SU-DHL-6 (cell line): Measurements from ENCODE around the gene LRRC2.

Experiments
- H2AFZ ChIP-seq: fragments of 200-600 bp; sonication (generic); 2 replicates; pipeline ENCODE4 v1.6.1; 2014; ENCODE audit warnings: low read depth, mild to moderate bottlenecking, moderate library complexity, mixed read lengths, antibody characterized with exemption, low read length; ENCODE audit not compliant: severe bottlenecking
- H3F3A ChIP-seq: fragments of 200-600 bp; shearing (Covaris generic); 2 replicates; pipeline ENCODE4 v1.6.0; 2016; ENCODE audit warnings: antibody characterized with exemption, mild to moderate bottlenecking; ENCODE audit not compliant: insufficient read depth
- H3K27ac ChIP-seq: fragments of 200-600 bp; sonication (generic); 2 replicates; pipeline ENCODE4 v1.5.1; 2016; ENCODE audit warnings: low read depth, mild to moderate bottlenecking, low read length, moderate library complexity, mixed read lengths
- H3K27me3 ChIP-seq: fragments of 200-600 bp; sonication (generic), shearing (Covaris generic); 2 replicates; pipeline ENCODE4 v1.6.0; 2014; ENCODE audit warnings: mild to moderate bottlenecking, low read length
- H3K36me3 ChIP-seq: fragments of 200-600 bp; sonication (generic); 2 replicates; pipeline ENCODE4 v1.6.1; 2014; ENCODE audit warnings: mild to moderate bottlenecking, low read length, mixed read lengths
- H3K4me2 ChIP-seq: fragments of 300-600, 200-600 bp; shearing (Covaris generic), sonication (generic); 2 replicates; pipeline ENCODE4 v1.6.0; 2014; ENCODE audit warnings: low read length, low read depth, mild to moderate bottlenecking; ENCODE audit not compliant: poor library complexity, severe bottlenecking
- H3K4me3 ChIP-seq: fragments of 200-600 bp; sonication (generic); 2 replicates; pipeline ENCODE4 v1.5.1; 2014; ENCODE audit warnings: antibody characterized with exemption, low read length, mild to moderate bottlenecking, mixed read lengths; ENCODE audit not compliant: insufficient read depth, poor library complexity, severe bottlenecking
- H3K79me2 ChIP-seq: fragments of 200-600 bp; sonication (generic); 2 replicates; pipeline ENCODE4 v1.6.1; 2014; ENCODE audit warnings: mild to moderate bottlenecking, low read length, moderate library complexity; ENCODE audit not compliant: insufficient read depth
- H3K9ac ChIP-seq: fragments of 200-600 bp; sonication (generic); 2 replicates; pipeline ENCODE4 v1.7.0; 2014; ENCODE audit warnings: mild to moderate bottlenecking, low read length
- H3K9me2 ChIP-seq: fragments of 200-600 bp; sonication (generic); replicated peaks from 2 replicates; pipeline ENCODE4 v1.6.1; 2014; ENCODE audit warnings: low read length; ENCODE audit not compliant: insufficient read depth
- H3K9me3 ChIP-seq: fragments of 200-600 bp; sonication (generic); 2 replicates; pipeline ENCODE4 v1.6.1; 2014; ENCODE audit warnings: low read length, mixed read lengths; ENCODE audit not compliant: insufficient read depth
- H4K20me1 ChIP-seq: fragments of 200-600 bp; sonication (generic); 2 replicates; pipeline ENCODE4 v1.6.1; 2014; ENCODE audit warnings: low read depth, mild to moderate bottlenecking, antibody characterized with exemption, low read length, moderate library complexity, mixed read lengths
- EZH2phosphoT487 ChIP-seq: fragments of 200-600 bp; sonication (generic), shearing (Covaris generic); conservative IDR thresholded peaks from 2 replicates; pipeline ENCODE4 v1.6.1; 2018; ENCODE audit warnings: mild to moderate bottlenecking, antibody characterized with exemption, low read length, moderate library complexity, mixed read lengths
- TF ChIP-seq, protein P1 (sequence below): fragments of 200-600 bp; sonication (generic); IDR thresholded peaks from one replicate; pipeline ENCODE4 v1.5.1; 2017; ENCODE audit warnings: antibody characterized with exemption, mild to moderate bottlenecking, low read length, moderate library complexity; ENCODE audit not compliant: insufficient read depth, poor library complexity, severe bottlenecking

The LRRC2 gene

DNA sequence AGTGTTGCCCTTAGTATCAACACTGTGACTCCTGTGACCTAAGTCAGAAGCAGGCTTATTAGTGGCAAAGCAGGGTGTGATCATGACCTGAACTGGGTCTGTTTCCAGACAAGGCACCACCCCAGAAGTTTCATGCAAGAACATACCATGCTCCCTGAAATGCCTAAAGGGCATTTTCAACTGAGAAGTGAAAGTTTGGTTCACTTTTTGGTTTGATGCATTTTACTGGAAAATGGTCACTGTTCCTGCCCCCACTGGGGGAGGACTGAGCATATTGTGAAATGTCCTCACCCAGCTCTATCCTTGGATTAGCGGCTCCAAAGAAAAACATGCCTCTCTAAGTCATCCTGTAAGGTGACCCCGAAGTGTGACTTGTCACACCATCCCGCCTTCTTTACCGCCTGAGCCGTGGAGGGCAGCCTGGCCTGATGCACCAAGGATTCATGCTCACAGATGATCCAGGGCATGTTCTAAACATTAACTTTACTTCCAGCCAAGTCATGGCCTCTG is 43.2 kb upstream of the LRRC2 start:
- no peaks in the 10 kb centered on the region for H3K9me3 ChIP-seq
- no peak overlapping the region for H2AFZ ChIP-seq
- no peak for TF ChIP-seq EZH2phosphoT487
- H3K27me3 ChIP-seq = no peaks in the 10 kb centered on the region
- no peaks in the 10 kb centered on the region for H3F3A ChIP-seq
- no peak overlapping the region for H3K27ac ChIP-seq
- H3K36me3 ChIP-seq = no peaks in the 10 kb centered on the region
- no peaks in the 10 kb centered on the region for H4K20me1 ChIP-seq
- H3K4me2 ChIP-seq = no peak overlapping the region
- no peaks in the 10 kb centered on the region for H3K9me2 ChIP-seq
- H3K9ac ChIP-seq = no peak overlapping the region
- no peak overlapping the region for H3K4me3 ChIP-seq
- no peaks in the 10 kb centered on the region for H3K79me2 ChIP-seq

DNA sequence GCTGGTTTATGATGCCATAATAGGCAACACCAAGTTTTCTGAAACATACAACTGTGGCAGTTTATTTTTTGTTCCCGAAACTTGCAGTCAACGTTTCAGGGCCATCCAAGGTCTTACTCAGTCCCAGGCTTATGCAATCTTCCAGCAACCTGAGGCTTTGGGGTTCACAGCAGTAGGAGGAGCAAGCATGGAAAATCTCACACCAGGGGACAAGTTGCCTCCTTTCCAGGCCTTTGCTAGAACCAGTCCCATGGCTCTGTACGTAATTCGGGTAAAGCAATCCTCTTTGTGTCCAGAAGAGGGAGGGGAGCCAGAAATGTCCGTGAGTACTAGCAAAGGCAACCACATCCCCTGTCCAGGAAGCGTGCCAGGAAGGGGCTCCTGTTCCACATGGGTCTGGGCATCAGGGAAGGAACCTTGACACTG is 41.5 kb upstream of the LRRC2 start:
- TF ChIP-seq EZH2phosphoT487 = no peak
- TF ChIP-seq, protein P1, sequence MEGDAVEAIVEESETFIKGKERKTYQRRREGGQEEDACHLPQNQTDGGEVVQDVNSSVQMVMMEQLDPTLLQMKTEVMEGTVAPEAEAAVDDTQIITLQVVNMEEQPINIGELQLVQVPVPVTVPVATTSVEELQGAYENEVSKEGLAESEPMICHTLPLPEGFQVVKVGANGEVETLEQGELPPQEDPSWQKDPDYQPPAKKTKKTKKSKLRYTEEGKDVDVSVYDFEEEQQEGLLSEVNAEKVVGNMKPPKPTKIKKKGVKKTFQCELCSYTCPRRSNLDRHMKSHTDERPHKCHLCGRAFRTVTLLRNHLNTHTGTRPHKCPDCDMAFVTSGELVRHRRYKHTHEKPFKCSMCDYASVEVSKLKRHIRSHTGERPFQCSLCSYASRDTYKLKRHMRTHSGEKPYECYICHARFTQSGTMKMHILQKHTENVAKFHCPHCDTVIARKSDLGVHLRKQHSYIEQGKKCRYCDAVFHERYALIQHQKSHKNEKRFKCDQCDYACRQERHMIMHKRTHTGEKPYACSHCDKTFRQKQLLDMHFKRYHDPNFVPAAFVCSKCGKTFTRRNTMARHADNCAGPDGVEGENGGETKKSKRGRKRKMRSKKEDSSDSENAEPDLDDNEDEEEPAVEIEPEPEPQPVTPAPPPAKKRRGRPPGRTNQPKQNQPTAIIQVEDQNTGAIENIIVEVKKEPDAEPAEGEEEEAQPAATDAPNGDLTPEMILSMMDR = no peak
- no peaks in the 10 kb centered on the region for H4K20me1 ChIP-seq
- no peak overlapping the region for H3K4me2 ChIP-seq
- no peak overlapping the region for H3K27ac ChIP-seq
- no peaks in the 10 kb centered on the region for H3F3A ChIP-seq
- no peaks in the 10 kb centered on the region for H3K79me2 ChIP-seq
- no peaks in the 10 kb centered on the region for H3K9me3 ChIP-seq
- H3K27me3 ChIP-seq = no peaks in the 10 kb centered on the region
- H3K36me3 ChIP-seq = no peaks in the 10 kb centered on the region
- H3K4me3 ChIP-seq = no peak overlapping the region
- no peak overlapping the region for H2AFZ ChIP-seq
- H3K9me2 ChIP-seq = no peaks in the 10 kb centered on the region
- no peak overlapping the region for H3K9ac ChIP-seq

DNA sequence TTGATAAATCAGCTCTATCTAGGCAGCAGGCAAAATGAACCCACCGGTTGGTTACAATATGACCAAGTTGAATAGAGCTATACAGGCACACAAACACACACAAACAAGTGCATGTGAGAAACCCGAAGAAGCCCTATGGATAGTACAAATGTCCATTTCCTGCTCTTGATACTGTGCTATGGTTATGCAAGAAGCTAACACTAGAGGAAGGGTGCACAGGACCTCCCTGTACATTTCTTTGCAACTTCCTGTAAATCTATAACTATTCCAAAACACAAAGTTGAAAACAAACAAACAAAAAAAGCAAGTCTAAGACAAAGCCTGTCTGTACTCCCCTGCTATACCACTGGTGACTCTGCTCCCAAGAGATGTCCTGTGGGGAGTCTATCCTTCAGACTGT is 38.0 kb upstream of the LRRC2 start:
- H3K9ac ChIP-seq = no peak overlapping the region
- H3K36me3 ChIP-seq = no peaks in the 10 kb centered on the region
- no peak overlapping the region for H3K4me2 ChIP-seq
- TF ChIP-seq, protein P1 = no peak
- TF ChIP-seq EZH2phosphoT487 = no peak
- H3K27me3 ChIP-seq = no peaks in the 10 kb centered on the region
- H3K4me3 ChIP-seq = no peak overlapping the region
- H3K9me2 ChIP-seq = no peaks in the 10 kb centered on the region
- H2AFZ ChIP-seq = no peak overlapping the region
- H4K20me1 ChIP-seq = no peaks in the 10 kb centered on the region
- H3K9me3 ChIP-seq = no peaks in the 10 kb centered on the region
- H3K79me2 ChIP-seq = no peaks in the 10 kb centered on the region
- H3F3A ChIP-seq = no peaks in the 10 kb centered on the region
- no peak overlapping the region for H3K27ac ChIP-seq

DNA sequence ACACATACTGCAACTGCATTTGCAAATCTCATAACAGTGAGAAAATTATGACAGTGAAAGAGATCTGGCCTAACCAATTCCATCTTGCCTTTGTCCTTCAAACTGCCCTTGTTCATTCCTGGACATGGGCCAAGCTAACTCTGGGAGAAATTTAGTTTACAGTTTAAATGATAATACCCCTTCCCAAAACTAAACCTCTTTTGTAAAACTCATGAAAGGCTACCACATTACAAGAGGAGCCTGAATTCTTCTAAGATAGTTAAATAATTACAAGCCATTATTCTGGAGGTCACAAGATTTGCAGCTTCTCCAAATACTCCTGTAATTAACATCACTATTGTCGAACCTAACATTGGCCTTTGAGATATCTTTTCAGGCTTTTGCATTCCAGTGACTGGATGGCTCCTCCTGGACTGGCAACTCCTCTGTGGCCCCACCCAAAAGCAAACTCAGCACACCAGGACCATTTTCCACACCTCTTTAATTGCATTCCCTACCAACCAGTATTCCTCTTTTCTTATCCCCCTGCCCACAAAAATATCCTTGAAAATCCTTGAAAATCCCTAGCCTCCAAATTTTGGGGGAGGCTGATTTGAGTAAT is 37.4 kb upstream of the LRRC2 start:
- Histone ChIP-seq H3K9me3 (no peaks in the 10 kb centered on the region), H4K20me1 (no peaks in the 10 kb centered on the region), H3K79me2 (no peaks in the 10 kb centered on the region), H3F3A (no peaks in the 10 kb centered on the region), H3K4me2 (no peak overlapping the region), H3K9ac (no peak overlapping the region), H3K4me3 (no peak overlapping the region), H3K27me3 (no peaks in the 10 kb centered on the region), H3K36me3 (no peaks in the 10 kb centered on the region), H2AFZ (no peak overlapping the region), H3K9me2 (no peaks in the 10 kb centered on the region), H3K27ac (no peak overlapping the region)
- no peak for TF ChIP-seq EZH2phosphoT487
- TF ChIP-seq, protein P1 = no peak
